Motor neuron (in vitro differentiated cells): ENCODE results near the gene TERT. TPM values are rescaled to one million over a fixed set of nuclear protein-coding genes. Genes with fewer than 3 reads are reported as not detected.
"Not testable (repeated sequence)": the region's sequence is repeated elsewhere in the genome, so short reads cannot be mapped to it uniquely, and the experiment has no call there.

Source experiments
- ATAC-seq, 8 experiments: fragments of 200-7000 bp; cut with Tn5 transposase; replicated peaks in 6 of 8; 2 replicates each; pipeline ENCODE4 v1.8.0; 2021; ENCODE audit warnings: mild to moderate bottlenecking in 8 of 8, moderate library complexity in 8 of 8
- H3K27ac ChIP-seq, 2 donors: fragments of 250-450 bp; sonication (Bioruptor Pico); 2 replicates each; pipeline ENCODE4 v1.9.0; 2021; ENCODE audit warnings: antibody characterized with exemption in 2 of 2, mild to moderate bottlenecking in 2 of 2, moderate library complexity in 1 of 2
- H3K4me1 ChIP-seq, 2 donors: fragments of 250-450 bp; sonication (Bioruptor Pico); replicated peaks in 1 of 2; 2 replicates each; pipeline ENCODE4 v1.6.1; 2021; ENCODE audit warnings: antibody characterized with exemption in 2 of 2, mild to moderate bottlenecking in 2 of 2, moderate library complexity in 1 of 2
- H3K4me3 ChIP-seq, 5 donors: fragments of 250-450 bp; sonication (Bioruptor Pico); 2 replicates each; pipeline ENCODE4 v1.9.0; 2021; ENCODE audit warnings: antibody characterized with exemption in 5 of 5, mild to moderate bottlenecking in 5 of 5, moderate library complexity in 4 of 5
- WGBS, 10 experiments: fragments of 450-650 bp; shearing (Covaris generic); methylation state at CpG; one replicate each; pipeline ENCODE4 v1.0.0; 2022; 5-methylcytosine and 5-hydroxymethylcytosine counted together
- in situ Hi-C, 9 experiments: fragments of 400-800 bp; cut with MboI; loops; one replicate each; pipeline ENCODE4 v1.15.0; 2021; ENCODE audit warnings: low sequenced_read_pairs in 9 of 9, low pct_unique_long_range_greater_than_20kb in 2 of 9; ENCODE audit not compliant: unreplicated experiment in 9 of 9
- total RNA-seq, 8 experiments: library from RNA; unstranded; fragments of 300-600 nt; gene quantifications; 2 replicates each; pipeline versions ENCODE4 v1.2.3 to v1.2.4, GENCODE V29; 2022

The TERT gene
- total RNA-seq, 8 experiments from 2014 or later: 0.05 to 6.3 (median 0.38) TPM; not detected in 1

DNA sequence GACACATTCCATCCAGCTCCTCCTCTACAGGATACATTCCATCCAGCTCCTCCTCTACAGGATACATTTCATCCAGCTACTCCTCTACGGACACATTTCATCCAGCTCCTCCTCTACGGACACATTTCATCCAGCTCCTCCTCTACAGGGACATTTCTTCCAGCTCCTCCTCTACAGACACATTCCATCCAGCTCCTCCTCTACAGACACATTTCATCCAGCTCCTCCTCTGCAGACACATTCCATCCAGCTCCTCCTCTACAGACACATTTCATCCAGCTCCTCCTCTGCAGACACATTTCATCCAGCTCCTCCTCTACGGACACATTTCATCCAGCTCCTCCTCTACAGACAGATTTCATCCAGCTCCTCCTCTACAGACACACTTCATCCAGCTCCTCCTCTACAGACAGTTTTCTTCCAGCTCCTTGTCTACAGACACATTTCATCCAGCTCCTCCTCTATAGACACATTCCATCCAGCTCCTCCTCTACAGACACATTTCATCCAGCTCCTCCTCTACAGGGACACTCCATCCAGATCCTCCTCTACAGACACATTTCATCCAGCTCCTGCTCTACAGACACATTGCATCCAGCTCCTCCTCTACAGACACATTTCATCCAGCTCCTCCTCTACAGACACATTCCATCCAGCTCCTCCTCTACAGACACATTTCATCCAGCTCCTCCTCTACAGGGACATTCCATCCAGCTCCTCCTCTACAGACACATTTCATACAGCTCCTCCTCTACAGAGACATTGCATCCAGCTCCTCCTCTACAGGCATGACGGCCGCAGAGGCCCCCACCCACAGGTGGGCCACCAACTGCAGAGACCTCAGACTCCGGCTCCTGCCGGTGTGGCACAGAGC lies 33.6 kb upstream of the TERT start:
- H3K27ac ChIP-seq, ATAC-seq, H3K4me3 ChIP-seq, H3K4me1 ChIP-seq, in situ Hi-C loops: not testable (repeated sequence)
- WGBS, 10 experiments: 0 to 100% (median 83%) methylated on average over 1 to 4 of the region's 7 CpGs; no CpG with 5 or more reads in 2 of the 10 experiments

DNA sequence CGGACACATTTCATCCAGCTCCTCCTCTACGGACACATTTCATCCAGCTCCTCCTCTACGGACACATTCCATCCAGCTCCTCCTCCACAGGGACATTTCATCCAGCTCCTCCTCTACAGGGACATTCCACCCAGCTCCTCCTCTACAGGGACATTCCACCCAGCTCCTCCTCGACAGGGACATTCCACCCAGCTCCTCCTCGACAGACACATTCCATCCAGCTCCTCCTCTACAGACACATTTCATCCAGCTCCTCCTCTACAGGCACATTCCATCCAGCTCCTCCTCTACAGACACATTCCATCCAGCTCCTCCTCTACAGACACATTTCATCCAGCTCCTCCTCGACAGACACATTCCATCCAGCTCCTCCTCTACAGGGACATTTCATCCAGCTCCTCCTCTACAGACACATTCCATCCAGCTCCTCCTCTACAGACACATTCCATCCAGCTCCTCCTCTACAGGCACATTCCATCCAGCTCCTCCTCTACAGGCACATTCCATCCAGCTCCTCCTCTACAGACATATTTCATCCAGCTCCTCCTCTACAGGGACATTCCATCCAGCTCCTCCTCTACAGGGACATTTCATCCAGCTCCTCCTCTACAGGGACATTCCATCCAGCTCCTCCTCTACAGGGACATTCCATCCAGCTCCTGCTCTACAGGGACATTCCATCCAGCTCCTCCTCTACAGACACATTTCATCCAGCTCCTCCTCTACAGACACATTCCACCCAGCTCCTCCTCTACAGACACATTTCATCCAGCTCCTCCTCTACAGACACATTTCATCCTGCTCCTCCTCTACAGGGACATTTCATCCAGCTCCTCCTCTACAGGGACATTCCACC lies 32.3 kb upstream of the TERT start:
- H3K4me3 ChIP-seq, in situ Hi-C loops, H3K4me1 ChIP-seq, H3K27ac ChIP-seq, ATAC-seq: not testable (repeated sequence)
- 0 to 96% (median 76%) methylated on average over 1 to 4 of the region's 6 CpGs; no CpG with 5 or more reads in 3 of the 10 experiments for WGBS, 10 experiments

DNA sequence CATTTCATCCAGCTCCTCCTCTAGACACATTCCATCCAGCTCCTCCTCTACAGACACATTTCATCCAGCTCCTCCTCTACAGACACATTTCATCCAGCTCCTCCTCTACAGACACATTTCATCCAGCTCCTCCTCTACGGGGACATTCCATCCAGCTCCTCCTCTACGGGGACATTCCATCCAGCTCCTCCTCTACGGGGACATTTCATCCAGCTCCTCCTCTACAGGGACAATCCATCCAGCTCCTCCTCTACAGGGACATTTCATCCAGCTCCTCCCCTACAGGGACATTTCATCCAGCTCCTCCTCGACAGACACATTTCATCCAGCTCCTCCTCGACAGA lies 31.6 kb upstream of the TERT start:
- H3K27ac ChIP-seq, H3K4me1 ChIP-seq, H3K4me3 ChIP-seq, ATAC-seq, in situ Hi-C loops: not testable (repeated sequence)
- 0 to 85% (median 46%) methylated on average over 1 to 5 of the region's 5 CpGs; no CpG with 5 or more reads in 2 of the 10 experiments for WGBS, 10 experiments

DNA sequence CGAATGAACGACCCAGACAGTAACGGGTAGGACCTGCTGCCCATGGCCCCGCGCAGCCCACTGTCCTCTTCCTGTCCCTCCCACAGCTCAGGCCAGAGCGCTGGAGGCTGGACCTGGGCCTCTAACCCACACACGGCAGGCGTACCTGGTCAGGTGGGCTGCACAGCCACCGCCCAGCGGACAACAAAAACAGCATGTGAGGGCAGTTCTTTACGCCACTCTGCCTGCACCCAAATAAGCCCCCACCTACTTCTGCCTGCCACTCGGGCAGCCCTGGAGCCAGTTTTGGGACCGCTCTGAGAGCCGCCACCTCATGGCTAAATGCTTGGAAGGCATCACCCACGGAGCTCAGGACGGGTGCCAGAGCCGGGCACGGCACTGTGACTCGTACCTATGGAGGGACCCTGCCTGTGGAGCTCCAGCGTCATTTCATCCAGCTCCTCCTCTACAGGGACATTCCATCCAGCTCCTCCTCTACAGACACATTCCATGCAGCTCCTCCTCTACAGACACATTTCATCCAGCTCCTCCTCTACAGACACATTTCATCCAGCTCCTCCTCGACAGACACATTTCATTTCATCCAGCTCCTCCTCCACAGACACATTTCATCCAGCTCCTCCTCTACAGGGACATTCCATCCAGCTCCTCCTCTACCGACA lies 31.1 kb upstream of the TERT start:
- peak in 1 of 8 experiments; percentile 31 for ATAC-seq
- H3K4me3 ChIP-seq: no peak overlapping the region

DNA sequence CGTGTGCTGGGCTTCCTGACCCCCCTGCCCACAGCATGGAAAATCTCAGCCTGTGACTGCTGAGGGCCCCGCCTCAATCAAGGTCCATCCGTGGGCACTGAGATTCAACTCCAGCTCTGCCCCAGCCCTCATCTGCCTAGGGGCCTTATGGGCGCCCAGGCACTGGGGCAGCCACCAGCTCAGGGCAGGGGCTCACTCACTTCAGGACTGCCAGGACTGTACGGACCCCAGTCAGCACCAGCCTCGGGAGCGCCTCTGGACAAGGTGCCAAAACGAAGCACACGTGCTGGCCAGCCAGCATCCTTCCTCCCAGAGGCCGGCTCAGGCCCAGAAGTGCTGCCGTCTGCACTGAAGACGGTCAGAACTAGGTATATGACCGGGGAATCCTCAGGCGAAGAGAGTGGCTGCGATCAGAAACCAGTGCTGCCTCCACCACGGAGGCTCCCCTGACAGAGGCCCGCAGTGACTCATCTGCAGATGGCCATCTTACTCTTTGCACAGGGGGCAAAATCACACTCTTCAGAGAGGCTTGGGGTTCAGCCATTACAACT lies 30.4 kb upstream of the TERT start:
- 80 to 100% (median 93%) methylated on average over 1 to 6 of the region's 17 CpGs; no CpG with 5 or more reads in 4 of the 10 experiments for WGBS, 10 experiments
- peak in 1 of 8 experiments; percentile 10 for ATAC-seq
- in situ Hi-C loops: no loop called here

More for the DNA sequence above, 31.1 kb upstream of the TERT start:
- H3K27ac ChIP-seq: no peak overlapping the region
- WGBS, 10 experiments: 24 to 97% (median 67%) methylated on average over 2 to 16 of the region's 22 CpGs; no CpG with 5 or more reads in 2 of the 10 experiments
- in situ Hi-C loops: no loop called here
- H3K4me1 ChIP-seq: no peaks in the 10 kb centered on the region

DNA sequence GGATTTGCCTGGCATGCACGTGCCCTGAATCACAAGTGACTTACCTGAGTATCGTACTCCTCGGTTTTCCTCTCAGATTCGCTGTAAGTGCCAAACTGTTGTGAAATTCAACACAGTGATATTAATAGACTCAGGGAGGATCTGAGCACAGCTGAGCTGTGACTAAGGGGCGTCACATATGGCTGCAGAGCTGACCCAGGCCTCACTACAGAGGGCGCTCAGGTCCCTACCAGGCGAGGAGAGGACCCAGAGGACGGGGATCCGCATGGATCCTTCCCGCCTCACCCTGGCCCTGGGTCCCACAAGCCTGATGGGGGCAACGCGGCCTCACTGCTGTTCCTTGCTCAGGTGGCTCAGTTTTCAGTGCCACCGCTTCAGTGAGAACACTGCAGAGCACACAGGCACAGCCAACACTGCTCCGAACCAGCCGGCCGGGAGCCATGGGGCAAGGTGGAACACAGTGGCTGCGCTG lies 29.9 kb upstream of the TERT start:
- H3K4me1 ChIP-seq: no peaks in the 10 kb centered on the region
- 80 to 100% (median 100%) methylated on average over 1 to 7 of the region's 17 CpGs; no CpG with 5 or more reads in 3 of the 10 experiments for WGBS, 10 experiments
- H3K27ac ChIP-seq: no peak overlapping the region
- no peak for ATAC-seq
- H3K4me3 ChIP-seq: no peak overlapping the region
- in situ Hi-C loops: no loop called here

More for the DNA sequence above, 30.4 kb upstream of the TERT start:
- Histone ChIP-seq H3K4me3 (no peak overlapping the region), H3K27ac (no peak overlapping the region), H3K4me1 (no peaks in the 10 kb centered on the region)

DNA sequence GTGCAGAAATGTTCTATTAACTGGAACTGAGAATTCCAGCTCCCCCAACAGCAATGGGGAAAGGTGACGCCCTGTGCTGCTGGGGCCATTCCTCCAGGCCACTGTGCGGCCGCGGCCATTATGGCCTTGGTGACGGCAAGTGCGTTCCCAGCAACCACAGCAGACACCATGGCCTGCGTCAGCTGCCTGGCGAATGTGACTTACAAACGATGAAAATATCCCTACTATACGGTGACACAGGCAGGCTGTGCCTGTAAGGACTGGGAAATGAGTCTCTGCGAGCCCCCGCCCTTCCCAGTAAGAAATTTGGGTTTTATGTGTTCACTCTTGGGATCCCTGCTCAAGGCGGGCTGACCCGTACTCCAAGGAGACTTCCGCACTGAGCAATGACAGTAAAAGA lies 29.4 kb upstream of the TERT start:
- in situ Hi-C loops: no loop called here
- 92 to 100% (median 98%) methylated on average over 2 to 12 of the region's 15 CpGs; no CpG with 5 or more reads in 2 of the 10 experiments for WGBS, 10 experiments
- ATAC-seq: no peak
- no peaks in the 10 kb centered on the region for H3K4me1 ChIP-seq
- no peak overlapping the region for H3K4me3 ChIP-seq
- no peak overlapping the region for H3K27ac ChIP-seq

DNA sequence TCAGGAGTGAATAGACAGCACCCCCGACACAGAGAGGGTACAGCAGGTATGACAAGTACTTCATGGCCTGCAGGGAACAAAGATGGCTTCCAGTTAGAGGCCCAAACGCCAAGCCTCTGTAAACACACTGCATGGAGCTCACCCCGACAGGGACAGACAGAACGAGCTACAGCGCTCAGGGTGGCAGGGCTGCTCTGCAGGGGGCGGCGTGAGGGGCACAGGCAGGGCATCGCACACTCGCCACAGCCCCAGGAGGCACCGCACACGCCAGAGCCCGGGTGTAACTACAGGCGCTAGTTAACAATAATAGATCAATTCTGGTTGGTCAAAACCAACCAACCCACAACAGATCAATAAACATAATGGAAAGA lies 28.9 kb upstream of the TERT start:
- no peak for ATAC-seq
- H3K4me3 ChIP-seq: no peak overlapping the region
- H3K4me1 ChIP-seq: no peaks in the 10 kb centered on the region
- WGBS, 10 experiments: 80 to 93% (median 83%) methylated on average over 1 to 5 of the region's 13 CpGs; no CpG with 5 or more reads in 7 of the 10 experiments
- no peak overlapping the region for H3K27ac ChIP-seq
- in situ Hi-C loops: no loop called here

DNA sequence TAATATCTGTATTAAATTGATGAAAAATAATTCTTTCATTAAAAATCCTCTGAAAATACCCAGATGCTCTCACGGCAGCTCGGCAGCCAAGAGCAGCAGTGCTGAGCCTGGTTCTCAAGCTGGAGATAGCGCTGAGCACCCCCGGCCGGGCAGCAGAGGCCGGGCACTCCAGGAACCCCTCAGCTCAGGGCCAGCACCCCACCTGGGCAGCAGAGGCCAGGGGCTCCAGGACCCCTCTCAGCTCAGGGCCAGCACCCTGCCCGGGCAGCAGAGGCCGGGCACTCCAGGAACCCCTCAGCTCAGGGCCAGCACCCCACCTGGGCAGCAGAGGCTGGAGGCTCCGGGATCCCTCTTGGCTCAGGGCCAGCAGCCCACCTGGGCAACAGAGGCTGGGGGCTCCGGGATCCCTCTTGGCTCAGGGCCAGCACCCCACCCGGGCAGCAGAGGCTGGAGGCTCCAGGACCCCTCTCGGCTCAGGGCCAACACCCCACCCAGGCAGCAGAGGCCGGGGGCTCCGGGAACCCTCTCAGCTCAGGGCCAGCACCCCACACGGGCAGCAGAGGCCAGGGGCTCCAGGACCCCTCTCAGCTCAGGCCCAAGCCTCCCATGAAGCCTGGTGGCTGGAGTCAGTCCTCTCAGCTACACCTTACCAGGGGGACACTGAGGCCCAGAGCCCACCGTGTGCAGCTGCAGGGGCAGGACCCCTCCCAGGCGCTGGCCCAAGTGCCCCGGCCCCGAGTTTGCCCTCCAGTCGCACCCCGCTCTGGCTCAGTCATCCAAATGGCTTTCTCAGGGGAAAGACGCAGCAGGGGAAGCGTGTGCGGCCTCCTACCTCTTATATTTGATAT lies 28.3 kb upstream of the TERT start:
- Histone ChIP-seq H3K4me3 (no peak overlapping the region), H3K27ac (no peak overlapping the region), H3K4me1 (no peaks in the 10 kb centered on the region)
- no peak for ATAC-seq
- in situ Hi-C loops: no loop called here
- 40 to 100% (median 90%) methylated on average over 1 to 6 of the region's 24 CpGs; no CpG with 5 or more reads in 3 of the 10 experiments for WGBS, 10 experiments

DNA sequence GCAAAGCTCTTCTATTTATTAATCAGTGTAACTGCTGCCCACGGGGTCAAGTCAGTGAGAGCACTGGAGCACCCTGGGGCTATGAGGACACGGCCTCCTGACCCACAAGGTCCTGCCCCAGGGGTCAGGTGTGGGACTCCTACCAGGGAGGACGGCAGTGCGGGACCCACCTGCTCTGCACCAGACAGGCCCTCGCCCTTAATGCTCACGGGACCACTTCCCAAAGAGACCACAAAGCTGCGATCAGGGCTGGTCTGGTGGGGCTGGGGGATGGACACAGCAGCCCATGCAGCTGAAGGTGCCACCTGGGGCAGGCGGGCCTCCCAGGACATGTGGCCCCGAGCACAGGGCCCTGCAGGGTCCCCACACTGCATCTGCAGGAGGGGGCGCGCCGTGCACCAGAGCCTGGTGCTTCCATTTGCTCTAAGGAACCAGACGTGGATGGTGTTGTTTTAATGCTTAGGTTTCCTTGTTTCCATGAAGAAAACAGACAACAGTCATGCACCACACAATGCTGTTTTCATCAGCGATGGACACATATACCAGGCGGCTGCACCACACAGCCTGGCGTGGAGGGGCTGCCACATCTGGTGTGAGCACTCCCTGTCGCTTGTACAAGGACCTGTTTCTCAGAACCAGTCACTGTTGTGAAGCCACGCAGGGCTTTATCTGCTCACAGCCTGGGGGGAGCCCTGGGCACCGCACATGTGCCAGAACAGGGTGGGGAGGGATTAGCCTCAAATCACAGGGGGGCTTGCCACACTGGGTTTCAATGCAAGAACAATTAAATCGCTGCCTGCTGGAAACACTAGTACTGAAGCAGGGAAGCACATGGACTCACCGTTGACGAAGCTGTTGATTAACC lies 27.4 kb upstream of the TERT start:
- ATAC-seq: no peak
- no peak overlapping the region for H3K27ac ChIP-seq
- 80 to 100% (median 96%) methylated on average over 1 to 5 of the region's 22 CpGs; no CpG with 5 or more reads in 3 of the 10 experiments for WGBS, 10 experiments
- H3K4me1 ChIP-seq: no peaks in the 10 kb centered on the region
- H3K4me3 ChIP-seq: no peak overlapping the region
- in situ Hi-C loops: no loop called here

DNA sequence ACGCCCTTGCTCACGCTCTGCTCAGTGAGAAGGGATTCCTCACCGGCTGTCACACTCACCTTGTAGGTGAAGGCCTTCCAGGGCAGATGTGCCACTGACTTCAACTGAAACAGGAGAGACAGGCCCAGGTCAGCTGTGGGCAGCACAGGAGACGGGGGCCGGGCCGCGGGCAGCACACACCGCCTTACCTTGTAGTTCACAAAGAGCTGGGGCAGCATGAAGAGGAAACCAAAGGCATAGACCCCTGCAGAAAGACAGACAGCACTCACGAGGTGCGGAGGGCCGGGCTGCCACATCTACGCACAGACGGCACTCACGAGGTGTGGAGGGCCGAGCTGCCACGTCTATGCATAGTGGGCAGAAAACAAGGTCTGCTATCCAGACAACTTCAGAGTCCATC lies 26.7 kb upstream of the TERT start:
- WGBS, 10 experiments: 97 to 100% (median 100%) methylated on average over 1 to 7 of the region's 16 CpGs; no CpG with 5 or more reads in 6 of the 10 experiments
- in situ Hi-C loops: no loop called here
- Histone ChIP-seq H3K27ac (no peak overlapping the region), H3K4me1 (no peaks in the 10 kb centered on the region), H3K4me3 (no peak overlapping the region)
- ATAC-seq: no peak
